GM18909 (cell line): ENCODE results near the gene PDGFD.

Source experiments
- ATAC-seq: cut with Tn5 transposase; IDR thresholded peaks from one replicate; pipeline ENCODE4 v1.9.1; 2021; ENCODE audit warnings: mild to moderate bottlenecking; ENCODE audit not compliant: unreplicated experiment, poor library complexity

Gene PDGFD

DNA sequence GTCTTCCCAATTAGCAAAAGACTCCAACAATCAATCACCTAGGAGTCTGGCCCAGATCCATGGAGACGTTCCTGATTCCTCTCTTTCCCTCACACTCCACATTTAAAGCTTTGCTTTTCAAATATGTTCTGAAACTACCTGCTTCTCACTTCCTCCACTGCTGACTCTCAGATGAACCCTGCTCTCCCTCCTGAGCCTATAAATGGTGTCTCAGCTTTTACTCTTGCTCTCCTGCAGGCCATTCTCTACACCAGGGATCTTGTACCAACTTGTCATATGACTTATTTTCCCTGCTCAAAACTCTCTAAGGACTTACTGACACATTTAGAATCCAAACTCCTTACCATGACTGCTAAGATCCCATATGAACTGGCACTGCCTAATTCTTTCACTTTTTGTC is 265.9 kb downstream of the PDGFD start:
- ATAC-seq, result peak; percentile 65

- no peak for ATAC-seq
Observed at GRCh38 chr11:103897160-103897936, 266.6 kb downstream of the PDGFD start.

DNA sequence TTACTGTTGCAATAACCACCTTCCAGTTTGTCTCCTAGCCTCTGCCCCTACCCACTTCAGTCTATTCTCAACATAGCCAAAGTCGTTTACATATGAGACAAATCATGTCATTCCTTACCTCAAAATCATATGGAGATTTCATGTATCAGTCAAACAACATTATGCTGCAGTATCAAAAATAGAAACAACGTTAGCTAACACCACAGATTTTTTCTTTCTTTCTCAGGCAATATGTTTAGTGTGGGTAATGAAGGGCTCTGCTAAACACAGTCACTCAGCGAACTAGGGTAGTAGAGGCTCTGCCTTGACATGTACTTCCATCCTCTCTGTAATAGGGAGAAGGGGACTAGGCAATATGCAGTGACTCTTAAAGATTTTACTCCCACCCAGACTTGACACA is 268.8 kb downstream of the PDGFD start:
- no peak for ATAC-seq

GRCh38 chr11:103894673-103895072 is 269.3 kb downstream of the PDGFD start:
- no peak for ATAC-seq

- no peak for ATAC-seq
Observed at GRCh38 chr11:103894034-103894433, 269.9 kb downstream of the PDGFD start.

DNA sequence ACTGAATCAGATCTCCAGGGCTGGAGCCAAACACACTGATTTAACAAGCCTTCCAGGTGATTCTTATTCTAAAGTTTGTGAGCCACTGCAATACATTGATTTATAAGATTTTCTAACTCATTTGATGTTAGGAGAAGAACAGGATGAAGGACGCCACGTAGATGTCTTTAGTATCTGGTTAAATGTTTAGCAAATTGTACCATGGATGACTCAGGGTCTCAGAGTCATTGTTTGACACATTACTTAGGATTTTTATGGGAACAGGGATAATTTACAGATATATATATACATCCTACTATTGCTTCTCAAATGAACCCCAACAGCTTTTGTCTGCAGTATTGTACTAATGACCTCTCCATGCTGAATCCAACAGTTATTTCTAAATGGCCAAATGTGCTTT is 270.6 kb downstream of the PDGFD start:
- ATAC-seq, result no peak

- no peak for ATAC-seq
Observed at GRCh38 chr11:103892603-103893002, 271.3 kb downstream of the PDGFD start.

GRCh38 chr11:103890654-103891053 is 273.3 kb downstream of the PDGFD start:
- ATAC-seq, result no peak

GRCh38 chr11:103889679-103890078 is 274.3 kb downstream of the PDGFD start:
- no peak for ATAC-seq

- no peak for ATAC-seq
Observed at GRCh38 chr11:103888541-103888951, 275.4 kb downstream of the PDGFD start.

DNA sequence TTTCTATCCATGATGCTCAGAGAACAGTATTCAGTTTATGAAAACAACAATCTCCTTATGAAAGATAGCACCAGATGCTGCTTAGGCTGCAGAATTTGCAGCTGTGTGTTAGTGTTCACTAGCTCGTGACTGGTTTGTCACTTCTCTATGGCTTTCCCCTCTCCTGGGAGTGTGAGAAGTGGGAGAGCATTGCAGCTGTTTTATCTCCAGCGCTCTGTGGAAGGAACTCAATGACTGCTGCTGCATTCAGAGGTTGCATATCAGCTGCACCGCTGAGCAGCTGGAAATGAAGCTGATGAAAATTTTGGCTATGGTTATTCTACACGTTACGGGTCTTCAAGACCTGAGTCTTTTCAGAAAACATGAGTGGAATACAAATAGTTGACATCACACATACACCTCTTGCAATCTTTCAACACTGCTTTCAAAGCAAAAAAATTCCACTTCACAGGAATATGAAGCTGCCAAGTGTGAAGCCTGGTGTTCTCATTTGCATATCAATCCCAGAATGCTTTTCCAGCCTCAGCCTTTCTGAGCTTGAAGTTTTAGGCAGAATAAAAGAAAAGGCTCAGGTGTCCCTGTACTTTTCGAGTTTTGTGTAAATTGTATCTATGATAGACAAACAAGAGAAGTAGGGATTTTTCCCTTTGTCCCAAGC is 276.8 kb downstream of the PDGFD start:
- ATAC-seq, result no peak

DNA sequence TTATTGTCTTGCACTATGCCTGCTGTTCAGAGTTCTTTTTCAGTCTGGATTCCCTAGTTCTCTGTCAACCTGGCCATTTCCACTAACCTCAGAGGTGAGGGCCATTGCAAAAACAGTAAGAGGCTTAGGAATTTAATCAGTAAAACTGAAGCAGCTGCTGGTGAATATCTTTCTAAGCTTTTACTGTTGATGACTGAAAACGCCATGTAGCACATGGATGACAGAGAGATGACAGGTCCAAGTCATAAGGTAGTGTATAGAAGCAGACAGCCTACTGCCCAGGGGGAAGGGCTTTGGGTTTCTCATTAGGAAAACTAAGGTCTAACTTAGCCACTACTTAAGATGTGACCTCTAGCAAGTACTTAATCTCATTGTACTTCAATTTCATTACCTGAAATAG is 280.1 kb downstream of the PDGFD start:
- no peak for ATAC-seq

DNA sequence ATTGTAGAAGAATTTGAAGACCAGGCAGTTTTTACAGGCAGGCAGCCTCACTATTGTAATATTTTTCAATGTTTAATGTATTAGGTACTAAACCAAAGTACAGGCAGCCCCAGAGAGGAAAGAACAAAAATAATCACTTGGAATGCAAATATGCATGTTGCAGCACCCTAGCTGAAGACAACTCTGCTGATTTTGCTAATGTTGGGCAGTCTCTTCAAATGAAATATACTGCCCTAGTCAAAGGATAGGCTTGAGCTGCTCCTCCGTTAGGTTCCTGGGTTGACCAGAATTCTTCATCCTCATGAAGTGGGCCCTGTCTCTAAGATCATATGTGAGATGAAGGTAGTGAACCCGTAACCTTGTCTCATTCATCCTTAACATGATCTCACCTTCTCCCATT is 280.7 kb downstream of the PDGFD start:
- no peak for ATAC-seq

DNA sequence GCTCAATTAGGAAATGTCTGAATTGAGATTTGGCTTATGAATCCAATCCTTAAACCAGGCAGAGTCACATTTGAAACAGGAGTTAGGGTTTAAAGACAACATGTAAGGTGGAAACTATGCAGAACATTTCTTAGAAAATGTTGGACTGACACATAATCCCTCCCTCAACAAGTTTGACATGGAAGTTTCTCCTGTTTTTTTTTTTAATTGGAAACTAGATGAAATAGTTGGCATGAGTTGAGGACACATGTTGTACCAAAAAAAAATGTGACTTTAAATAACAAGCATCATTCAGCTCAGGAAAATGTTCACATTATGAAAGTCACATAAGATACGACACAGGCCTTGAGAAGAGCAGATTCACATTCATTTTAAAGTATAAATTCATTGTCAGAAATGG is 282.4 kb downstream of the PDGFD start:
- ATAC-seq, result no peak

DNA sequence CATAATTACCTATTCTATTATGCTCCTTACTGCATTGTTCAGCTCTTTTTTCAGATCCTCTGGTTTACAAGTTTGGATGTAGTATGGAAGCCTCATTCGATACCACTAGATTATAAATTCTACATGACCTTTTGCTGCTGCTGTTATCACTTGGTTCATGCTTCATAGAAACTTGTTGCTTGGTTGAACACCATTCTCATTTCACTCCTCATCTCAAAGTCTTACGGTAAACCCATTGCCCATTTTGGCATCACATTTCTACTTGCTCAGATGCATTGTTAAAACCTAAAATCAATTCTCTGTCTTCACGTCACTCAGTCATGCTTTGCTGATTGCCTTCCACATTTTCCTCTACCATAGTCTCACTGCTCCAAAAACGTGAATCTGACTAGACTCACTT is 283.0 kb downstream of the PDGFD start:
- ATAC-seq, result no peak

DNA sequence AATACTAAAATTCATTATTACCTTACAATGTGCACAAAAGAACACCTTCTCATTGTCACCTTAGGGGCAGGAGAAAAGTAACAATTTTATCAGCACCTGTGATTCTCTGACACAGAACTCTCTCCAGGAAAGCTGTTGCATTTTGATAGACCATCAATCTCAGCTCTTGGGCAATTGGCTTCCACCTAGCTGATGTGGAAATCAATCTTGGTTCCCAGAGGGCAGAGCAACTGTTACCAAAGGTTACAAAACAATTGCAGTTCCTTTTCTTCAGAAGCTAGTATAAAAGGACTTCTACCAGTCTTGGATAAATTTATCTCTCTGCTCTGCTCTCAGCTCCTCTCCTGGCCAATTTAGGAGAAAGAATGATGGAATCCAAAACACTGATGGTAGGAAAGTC is 285.3 kb downstream of the PDGFD start:
- ATAC-seq, result no peak

DNA sequence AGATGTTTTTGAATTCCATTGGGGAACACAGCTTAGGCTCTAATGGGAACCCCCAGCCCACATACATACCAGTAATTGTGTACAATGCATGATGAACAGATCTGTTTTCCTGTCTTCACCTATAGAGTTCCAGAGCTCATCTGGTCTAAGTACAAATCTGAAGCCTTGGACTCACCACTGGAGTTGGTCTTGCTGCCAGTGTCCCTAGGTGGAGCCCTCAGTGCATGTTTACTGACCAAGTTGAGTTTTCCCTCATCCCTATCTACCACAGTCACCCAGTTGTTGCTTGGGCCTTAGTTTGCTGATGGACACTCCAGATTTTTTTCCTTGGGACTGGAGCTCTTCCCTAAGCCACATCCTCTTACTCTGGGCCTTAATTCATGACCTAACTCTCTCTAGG is 286.7 kb downstream of the PDGFD start:
- ATAC-seq, result no peak

DNA sequence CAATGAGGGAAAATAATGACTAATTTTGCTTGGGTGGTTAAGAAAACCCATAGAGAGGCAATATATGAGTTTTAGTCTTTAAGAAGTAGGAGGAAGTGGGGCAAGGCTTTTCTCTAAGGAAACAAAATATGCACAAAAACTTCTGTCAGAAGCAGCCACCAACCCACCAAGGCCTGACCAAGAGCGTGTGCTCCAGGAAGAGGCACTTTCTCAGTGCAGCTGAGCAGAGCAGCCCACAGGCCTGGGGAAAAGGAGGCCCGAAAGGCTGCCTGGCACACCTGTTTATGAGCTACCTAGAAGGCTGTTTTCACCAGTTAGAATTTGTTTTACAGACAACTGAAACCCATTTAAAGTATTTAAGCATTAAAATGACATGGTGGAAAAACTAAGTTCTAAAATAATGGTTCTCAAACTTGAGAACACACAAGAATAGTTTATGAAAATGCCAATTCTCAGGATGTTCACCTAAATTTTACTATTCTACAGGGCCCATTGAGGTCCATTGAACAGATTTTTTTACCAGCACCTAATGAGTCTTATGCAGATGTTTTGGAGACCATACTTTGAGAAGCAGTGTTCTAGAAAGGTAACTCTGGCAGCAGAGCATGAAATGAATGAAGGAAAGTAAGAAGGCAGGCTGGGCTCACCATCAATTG is 288.0 kb downstream of the PDGFD start:
- peak; percentile 95 for ATAC-seq

DNA sequence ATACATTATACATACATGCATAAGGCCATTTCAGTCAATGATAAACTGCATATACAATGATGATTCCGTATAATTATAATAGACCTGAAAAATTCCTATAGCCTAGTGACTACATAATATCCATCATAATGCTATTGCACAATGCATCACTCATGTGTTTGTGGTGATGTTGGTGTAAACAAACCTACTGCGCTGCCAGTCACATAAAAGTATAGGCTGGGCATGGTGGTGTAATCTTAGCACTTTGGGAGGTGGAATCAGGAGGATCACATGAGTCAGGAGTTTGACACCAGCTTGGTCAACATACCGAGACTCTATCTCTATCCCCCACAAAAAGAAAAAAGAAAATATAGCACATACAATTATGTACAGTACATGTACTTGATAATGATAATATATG is 291.2 kb downstream of the PDGFD start:
- no peak for ATAC-seq

DNA sequence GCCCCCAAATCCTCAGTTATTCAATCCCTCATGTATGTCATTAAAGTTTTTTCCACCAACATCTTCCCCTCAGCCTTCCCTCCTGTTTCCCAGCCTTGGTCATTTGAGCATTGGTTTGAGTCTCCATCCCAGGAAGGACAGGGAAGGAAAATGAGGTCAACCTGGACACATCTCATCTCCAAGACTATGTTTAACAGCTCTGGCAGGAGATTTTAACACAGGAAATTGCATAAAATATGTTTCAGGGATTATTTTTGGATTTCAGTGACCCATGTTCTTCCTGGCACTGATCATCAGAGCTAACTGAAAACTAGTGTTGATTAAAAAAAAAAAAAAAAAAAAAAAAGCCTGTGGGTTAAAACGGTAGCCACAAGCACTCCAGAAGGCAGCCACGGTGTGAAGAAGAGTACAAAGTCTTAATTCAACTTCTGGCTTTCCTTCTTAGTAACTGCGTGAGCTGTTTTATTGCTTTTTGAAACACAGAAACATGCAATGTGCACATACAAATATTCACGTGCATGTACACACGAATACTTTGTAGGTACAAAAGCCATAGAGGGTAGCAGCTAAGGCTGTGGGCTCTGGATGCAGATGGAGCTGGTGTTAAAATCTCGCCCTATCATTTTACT is 291.9 kb downstream of the PDGFD start:
- no peak for ATAC-seq

- no peak for ATAC-seq
Observed at GRCh38 chr11:103870821-103871309, 293.1 kb downstream of the PDGFD start.
